NCI-H510A treated with DMSO at 0.1 percent for 48 hours (cell line): ENCODE measurements around the gene BANK1.

Experiments
- DNase-seq: peaks from one replicate; lab custom pipeline; 2025; lab: John Stamatoyannopoulos, UW

Gene BANK1

DNA sequence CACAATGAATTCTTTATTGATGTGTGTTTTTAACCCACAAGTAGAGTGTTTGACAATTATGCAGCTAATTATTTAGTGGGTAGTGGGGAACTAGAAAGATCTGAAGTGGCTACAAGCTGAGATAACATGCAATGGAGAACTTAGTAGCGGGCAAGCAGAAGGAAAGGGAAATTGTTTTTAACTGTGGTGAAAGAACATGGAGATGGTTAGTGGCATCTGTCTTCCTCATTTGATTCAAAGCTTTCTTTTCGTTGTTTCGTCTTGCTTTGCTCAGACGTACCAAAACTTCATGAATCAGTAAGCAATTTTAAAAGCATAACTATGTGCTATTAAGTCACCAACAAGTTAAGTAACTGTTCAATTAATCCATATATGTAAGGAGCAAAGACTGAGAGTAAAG lies 169.9 kb downstream of the BANK1 start:
- no peak for DNase-seq

DNA sequence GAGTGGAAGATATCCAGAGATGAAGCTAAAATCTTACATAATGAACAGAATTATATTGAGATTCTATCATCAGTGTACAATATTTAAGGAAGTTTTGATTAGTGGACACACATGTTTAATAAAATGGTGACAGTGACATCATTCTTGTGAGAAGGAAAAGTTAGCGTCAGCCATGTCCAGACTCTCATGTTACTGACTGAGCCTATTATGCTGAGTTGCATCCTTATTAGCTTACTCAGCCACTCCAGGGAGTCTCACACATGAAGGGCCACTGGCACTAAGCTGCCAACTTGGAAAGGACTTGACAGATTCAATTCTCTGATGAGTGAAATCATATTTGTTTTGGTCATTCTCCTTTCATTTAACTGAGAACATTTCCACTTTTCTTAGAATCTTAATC lies 170.6 kb downstream of the BANK1 start:
- peak; percentile 34 for DNase-seq

DNA sequence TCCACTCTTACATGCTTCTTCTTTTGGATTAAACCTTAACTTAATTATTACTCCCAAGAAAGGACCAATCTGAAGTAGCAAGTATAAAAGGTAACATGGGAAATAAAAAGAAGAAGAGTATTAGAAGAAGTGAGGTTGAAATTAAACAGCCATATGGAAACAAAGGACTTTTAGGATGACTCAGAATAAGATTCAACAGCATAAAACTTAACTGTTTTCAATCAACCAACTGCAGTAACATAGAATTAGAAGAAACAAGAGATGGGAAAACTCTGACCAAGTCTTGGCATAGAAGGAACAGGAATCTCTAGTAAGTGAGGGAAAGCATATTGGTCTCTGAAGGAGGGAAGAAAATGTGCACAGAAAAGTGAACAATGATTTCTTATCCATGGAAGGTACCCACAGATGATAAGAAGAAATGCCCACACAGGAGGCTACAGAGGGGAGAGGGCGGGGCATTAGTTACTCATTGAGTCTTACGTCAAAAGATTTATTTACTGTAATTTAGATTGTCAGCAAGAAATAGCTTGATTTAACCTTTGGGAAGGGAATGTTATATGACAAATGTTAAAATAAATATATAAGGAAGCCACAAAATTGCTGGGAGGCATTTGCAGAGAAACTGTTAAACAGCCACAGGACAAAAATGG lies 177.3 kb downstream of the BANK1 start:
- no peak for DNase-seq

DNA sequence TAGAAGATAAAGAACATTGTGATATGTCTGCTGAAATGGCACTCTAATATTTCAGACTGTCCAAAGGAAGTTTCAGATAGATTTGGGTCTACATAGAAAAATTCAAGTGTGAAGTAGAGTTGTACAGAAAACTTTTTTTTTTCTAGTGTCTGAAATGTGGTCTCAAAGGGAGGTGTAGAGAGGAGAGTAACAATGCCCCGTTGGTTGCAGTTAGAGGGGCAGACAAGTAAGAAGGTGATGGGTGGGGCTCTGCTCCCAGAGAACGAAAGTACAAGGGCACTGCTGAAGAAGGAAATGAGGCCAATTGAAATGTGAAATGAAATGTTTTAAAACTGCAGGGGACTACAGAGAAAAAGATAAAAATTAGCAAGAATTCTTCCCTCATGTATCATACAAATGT lies 177.8 kb downstream of the BANK1 start:
- no peak for DNase-seq

DNA sequence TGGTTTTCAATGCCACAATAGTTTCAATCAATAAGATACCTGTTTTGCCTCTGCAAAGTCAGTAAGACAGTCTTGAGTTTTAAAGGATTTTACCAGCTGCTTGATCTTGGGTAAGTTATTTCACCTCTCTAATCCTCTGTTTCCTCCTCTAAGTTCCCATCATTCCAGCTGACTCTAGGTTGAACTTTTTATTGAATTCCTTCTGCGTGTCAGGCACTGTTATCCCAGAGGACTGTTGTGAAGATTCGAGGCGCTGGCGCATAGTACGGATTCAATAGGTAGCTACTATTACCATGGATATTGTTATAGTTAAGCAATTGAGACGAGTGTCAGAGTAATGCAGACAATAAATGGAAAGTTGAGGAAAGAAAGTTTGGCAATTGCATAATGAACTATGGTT lies 179.4 kb downstream of the BANK1 start:
- DNase-seq = no peak

DNA sequence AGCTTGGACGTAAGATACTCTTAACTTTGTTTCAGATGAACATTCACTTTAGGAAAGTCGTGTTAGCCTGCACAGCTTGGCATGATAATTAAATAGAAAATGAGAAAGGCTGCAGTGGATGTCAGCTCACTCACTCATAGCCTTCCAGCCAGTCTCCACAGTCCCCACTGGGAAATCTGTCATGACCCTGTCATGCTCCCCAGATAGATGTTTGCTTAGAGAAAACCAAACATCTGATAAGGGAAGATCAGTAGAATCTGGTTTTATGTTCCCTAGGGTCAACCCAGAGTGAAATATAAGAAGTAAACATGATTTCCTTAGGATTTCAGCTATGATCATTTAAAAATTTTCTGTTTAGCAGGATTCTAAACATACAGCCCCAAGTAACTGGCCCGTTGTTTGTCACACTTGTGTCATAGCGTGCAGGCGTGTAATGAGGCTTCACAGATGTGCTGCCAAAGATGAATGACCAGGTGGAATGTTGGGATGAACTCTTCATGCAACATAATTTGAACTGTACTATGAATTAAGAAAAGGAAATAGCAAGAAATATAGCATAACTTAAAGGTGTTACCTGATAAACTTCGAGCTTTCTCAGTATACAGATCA lies 180.1 kb downstream of the BANK1 start:
- no peak for DNase-seq

DNA sequence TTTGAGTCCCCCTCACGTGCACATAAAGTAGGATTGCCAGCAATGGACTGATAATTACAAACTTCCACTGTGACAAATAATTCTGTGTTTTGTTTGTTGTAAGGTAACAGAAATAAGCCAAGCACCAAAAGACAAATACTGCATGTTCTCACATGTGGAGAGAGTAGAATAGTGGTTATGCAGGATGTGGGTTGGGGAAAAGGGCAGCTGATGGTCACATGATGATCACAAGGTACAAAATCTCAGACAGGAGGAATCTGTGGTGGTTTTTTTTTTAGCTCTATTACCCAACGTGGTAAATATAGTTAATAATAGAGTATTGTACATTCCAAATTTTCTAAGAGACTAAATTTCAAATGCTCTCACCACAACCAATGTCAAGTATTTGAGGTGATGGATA lies 182.3 kb downstream of the BANK1 start:
- no peak for DNase-seq

DNA sequence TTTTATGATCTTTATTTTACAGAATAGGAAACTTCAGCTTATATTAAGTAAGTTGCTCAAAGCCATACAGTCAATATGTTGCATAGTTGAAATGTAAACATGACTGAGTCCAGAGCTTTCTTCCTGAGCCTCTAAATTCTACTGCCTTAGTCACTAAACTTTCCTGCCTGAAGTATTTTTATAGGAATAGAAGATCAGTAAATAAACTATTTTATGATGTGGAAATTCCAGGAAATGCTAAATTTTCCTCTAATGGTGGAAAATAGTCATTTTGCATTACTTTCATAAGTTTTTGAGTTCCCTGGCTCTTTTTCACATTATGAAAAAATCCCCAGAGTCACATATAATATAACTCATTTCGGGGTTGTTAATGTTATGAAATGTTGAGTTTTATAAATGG lies 182.8 kb downstream of the BANK1 start:
- no peak for DNase-seq

DNA sequence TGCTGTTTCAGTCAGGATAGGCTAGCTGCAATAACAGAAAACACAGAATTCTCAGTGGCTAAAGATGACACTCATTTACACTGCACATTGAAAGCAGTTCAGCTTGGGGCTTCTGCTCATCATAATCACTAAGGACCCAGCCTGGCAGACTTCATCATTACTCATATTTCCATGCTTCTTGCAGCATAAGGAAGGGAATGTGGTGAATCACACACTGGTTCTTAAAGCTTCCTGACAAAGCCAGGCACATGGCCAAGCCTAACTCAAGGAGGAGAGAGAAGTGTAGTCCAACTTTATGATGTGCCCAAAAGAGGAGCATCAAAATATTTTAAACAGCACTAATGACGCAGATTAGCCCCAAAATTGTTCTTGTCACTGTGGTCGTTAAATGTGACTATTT lies 186.5 kb downstream of the BANK1 start:
- no peak for DNase-seq

DNA sequence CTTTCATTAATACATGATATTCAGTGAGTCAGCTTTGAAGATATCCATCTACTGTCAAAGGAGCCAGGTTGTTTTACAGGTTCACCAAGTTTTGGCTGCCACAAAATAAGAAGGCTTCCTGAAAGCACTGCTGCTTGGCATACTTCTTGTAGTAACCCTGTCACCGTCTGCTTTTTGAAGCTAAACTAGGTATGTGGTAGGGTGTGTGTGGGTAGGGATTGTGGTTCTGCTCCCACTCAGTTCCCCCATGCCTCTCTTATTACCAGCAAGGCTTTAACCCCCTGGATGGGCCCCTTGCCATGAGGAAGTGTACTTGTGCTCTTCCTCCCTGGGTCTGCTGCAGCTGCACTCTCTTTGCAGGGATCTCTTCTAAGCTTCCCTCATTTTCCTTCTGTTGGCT lies 191.2 kb downstream of the BANK1 start:
- peak; percentile 1 for DNase-seq

DNA sequence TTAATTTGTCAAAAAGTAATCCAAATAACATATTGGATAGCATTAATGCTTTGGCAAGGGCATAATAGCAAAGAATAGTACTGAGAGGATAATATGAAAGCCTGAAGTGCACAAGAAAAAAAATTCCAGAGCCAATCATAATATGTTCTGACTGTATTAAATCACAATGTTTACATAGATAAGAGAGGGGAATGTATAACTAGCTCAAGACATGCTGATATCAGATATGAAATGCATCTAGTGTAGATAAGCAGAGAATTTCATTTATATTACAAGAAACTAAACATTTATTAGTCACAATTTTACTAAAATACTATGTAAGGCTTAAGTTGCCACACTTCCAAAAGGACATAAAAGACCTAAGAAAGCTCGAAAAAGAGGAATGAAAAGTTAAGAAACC lies 193.3 kb downstream of the BANK1 start:
- no peak for DNase-seq

DNA sequence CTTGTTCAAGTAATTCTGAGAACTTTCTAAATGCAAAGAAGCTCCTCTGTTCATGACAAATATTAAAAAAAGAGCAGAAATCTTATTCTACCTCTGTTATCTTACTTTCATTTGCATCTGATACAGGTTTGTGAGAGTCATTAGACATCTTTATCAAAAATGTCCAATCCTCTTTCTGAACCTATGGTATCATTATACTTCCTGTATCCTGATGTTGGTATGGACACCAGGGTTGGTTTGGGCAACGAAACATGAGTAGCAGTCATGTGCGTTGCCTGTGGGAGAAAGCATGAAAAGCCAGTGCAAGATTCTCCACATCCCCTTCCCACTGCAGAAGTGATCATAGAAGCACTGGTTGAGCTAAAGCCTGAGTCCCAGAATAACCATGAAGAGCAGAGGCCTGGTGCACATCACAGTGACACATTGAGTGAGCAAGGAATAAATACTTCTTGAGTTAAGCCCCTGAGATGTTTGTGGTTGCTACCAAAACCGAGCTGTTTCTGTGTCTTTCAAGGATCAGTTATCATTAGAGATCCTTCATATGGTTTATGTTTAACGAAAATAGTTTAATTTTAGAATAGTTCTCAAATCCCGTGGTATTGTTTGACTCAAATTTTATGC lies 197.2 kb downstream of the BANK1 start:
- no peak for DNase-seq

DNA sequence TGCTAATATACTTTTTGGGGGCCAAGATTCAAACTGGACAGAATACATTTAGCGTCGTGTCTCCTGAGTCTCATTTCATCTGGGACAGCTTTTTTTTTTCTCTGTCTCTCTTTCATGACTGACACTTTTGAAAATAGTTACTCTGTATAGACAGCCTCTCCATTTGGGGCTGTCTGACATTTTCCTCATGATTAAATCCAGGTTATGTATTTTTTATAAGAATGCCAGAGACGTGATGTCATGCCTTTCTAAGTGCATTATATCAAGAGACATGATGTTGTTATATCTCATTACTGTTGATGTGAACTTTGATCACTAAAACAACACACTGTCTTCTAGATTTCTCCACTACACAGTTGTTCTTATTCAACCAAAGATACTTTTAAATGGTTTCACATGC lies 199.0 kb downstream of the BANK1 start:
- DNase-seq = no peak

DNA sequence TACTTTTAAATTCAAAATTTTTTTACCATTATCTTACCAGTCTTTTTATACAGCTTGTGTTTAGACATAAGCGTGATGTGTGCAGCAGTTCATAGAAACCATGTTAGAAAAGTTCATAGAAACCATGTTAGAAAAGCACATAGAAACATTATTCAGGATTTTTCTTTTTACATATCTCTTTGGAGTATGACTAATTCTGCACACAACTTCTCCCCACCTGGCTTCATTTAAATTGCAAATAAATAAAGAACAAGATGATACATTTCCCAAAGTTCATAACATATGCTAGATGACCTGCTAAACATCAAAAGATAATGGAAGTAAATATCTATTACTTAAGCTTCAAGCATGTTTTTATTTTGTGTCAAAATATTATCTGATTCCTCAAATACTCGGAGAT lies 201.9 kb downstream of the BANK1 start:
- no peak for DNase-seq

DNA sequence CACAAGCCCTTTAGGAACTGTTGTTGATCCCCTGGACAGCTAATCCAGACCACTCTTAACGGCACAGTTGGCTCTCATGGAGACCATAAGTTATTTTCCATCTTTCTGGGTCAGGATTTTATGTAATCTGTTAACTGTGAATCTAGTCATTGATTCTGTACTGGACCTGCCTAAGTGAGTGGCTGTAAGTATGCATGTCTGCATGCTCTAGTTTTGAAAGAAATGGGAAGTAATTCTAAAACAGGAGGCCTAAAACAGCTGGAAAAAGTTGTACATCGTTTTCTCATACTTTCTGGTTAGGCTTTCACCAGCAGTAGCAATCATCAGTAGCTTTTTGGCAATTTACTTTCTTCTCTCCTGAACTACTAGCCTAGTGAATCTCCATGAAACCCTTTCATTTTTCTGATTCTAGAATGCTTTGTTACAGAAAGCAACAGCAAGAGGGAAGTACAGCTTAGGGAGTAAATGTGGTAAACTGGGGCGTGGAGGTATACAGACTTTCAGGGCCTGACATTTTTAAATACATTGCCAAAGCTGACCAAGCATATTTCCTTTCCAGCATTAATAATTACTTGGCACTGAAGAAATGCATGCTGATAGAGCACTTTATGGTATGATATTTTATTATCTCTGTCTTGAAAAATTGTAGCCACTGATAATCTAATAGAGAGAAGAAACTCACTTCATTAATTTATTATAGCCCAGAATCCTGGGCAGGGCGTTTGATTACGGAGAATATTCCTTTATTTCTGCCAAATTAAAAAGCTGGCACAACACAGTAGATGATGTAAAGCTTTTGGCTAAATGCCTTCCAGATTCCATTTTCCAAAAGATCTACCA lies 202.7 kb downstream of the BANK1 start:
- no peak for DNase-seq

DNA sequence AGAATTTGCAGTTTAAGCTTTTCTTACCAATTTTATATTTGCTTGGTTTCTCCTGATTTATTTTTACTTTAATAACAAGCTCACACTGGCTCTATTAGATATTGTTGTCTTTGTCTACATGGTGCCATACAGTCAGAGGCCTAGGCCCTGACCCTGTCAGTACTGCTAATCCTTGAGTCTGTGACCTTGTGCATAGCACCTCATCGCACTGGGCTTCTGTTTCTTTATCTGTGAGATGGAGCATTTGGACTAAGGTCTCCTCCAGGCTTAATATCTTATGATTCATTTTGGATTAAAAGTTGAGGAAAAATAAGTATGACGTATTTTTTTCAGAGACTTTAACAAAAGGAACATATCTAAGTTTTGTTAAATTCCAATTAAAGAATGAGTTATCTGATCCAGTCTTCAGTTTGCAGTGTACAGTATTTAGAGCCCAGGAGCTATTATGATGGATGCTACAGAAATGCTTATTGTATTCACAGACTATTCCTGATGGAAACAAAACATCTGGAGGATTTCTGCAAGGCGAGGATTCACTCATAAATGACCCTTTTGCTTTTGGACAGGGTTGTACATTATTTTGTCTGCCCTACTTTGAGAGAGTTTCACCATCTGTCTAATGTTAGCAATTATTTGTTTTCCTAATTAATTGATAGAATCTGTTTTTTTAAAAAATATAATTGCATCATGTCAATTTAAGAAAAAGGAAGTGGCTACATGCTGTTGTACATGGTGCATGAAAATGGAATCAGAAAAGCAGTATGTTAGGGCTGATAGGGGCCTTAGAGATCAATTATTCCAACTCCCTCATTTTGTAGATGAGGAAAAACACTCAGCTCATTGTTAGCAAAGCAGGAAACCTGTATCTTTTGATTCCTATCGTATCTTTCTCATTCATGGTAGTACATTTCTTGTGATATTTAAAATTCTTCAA lies 203.6 kb downstream of the BANK1 start:
- DNase-seq = no peak

DNA sequence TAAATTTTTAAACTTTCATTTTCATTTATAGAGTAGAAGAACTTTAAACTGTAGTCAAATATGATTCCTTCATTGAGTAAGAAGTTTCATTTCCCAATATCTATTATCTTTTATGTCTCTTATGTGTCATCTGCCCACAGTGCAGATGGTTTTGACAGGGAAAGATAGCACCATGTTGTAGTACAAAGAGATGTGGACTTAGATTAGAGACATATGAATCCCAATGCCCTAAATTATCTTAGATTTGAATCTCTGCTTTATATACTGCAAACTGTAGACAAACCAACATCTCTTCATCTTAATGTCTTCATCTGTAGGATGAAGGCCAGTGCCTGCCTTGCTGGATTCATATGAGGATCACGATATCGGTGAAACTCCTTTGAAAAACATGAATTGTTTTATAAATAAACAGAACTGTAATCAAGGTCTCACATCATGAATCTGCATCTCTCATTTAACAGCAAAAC lies 217.5 kb downstream of the BANK1 start:
- DNase-seq = no peak

DNA sequence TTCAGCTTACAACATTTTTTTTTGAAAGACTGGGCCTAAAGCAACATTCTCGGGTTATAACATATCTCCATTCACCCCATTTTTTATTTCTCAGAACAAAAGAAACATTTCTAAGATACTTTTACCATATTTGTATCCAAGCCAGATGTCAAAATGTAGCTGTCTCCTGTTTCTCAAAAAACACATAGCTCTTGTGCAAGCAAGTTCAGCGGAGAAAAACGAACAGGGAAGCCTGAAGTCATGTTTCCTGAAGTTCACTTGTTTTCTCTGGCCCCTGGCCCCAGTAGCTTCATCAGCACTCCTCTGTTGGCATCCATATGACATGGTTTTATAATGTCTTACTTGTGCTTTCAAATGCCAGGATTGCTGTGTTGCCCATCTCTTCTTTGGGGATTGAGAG lies 218.2 kb downstream of the BANK1 start:
- DNase-seq = no peak

DNA sequence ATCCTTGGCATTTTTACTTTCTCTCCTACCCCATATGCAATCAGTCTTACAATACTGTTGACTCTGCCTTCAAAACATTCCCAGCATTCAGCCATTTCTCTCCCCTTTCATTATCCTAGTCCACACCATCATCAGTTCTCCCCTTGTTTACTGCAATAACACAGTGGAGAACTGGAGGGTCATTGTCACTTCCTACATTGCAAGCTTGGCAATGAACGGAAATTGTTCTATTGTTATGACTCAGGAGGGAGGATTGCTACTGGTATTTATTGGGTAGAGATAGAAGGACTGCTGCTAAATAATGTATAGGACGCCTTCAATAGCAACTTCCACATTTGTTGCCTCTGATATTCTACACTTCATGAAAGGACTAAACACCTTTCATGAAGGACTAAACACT lies 231.8 kb downstream of the BANK1 start:
- DNase-seq = no peak

DNA sequence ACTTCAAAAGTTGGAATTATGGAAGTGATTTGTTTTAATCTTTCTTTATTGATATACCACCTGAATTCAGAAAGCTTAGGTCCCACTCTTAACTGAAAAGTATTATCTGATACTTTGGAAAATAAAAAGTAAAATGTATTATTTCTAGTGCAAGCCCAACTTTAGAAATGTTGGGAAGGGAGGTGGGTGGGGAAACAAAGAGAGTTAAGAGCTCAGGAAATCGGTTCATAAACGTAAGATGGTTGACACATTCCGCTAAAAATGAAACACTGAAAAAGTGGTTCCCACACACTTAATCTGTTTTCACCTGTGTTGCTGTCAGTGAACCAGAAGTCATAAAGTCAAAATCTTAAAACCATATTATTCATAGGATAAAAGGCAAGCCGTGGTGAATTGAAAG lies 237.4 kb downstream of the BANK1 start:
- DNase-seq = no peak

DNA sequence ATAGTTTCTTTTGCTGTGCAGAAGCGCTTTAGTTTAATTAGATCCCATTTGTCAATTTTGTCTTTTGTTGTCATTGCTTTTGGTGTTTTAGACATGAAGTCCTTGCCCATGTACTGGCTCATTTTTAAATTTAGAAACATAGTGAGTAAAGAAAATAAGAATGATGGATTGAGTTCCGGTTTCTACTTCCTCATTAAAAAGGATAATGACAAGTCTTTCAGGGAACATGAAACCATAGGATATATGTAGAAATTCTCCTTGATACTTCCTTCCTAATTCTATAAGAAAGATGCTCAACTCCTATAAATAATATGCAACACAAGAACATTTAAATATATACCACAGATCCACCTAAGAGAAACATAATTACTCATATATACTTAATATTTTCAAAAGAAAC lies 240.9 kb downstream of the BANK1 start:
- DNase-seq = no peak

DNA sequence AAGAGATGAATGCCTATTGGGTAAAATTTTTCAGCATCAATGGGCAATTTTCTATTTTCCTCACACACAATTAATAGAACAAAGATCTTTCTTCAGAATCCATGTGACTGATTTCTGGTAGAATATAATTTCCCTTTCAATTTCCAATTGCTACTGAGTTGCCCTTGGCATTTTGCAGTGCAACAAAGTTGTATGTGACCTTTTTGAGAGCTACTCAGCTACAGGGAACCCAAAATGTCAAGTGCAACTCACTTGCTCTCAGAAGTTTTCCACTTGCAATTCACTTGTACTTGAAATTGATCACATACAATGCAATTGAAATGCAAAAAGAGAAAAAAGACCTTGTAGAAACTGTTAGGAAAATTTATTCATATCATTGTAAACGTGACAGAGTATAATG lies 245.5 kb downstream of the BANK1 start:
- DNase-seq = no peak
